B cell (primary cell): ENCODE measurements around the gene TRMT11.

Experiments used
- CTCF ChIP-seq: fragments of 200-600 bp; IDR thresholded peaks from one replicate; pipeline ENCODE4 v1.8.0; 2022; ENCODE audit warnings: antibody characterized with exemption, mild to moderate bottlenecking
- EZH2 ChIP-seq: IDR thresholded peaks from 2 replicates; pipeline ENCODE4 v1.6.1; 2012; ENCODE audit warnings: borderline replicate concordance, low read depth, mild to moderate bottlenecking, moderate library complexity, low read length; ENCODE audit not compliant: insufficient read depth, poor library complexity, severe bottlenecking

GRCh38 chr6:125955973-125956372 lies 30.4 kb upstream of the TRMT11 start:
- TF ChIP-seq CTCF = no peak
- TF ChIP-seq EZH2 = no peak
